HUES48 (cell line): ENCODE data around the gene FOXN1.
"Not testable (repeated sequence)": the region's sequence is repeated elsewhere in the genome, so short reads cannot be mapped to it uniquely, and the experiment has no call there.

ENCODE experiments used
- H3K27ac ChIP-seq: one replicate; pipeline ENCODE4 v1.7.0; 2013; ENCODE audit warnings: low read depth, low read length, inconsistent platforms
- H3K27me3 ChIP-seq: 2 replicates; pipeline ENCODE4 v1.6.1; 2013; ENCODE audit warnings: mild to moderate bottlenecking, low read length; ENCODE audit not compliant: control insufficient read depth, insufficient read depth
- H3K36me3 ChIP-seq: 2 replicates; pipeline ENCODE4 v1.6.1; 2013; ENCODE audit warnings: low read length; ENCODE audit not compliant: control insufficient read depth, insufficient read depth
- H3K4me1 ChIP-seq: 2 replicates; pipeline ENCODE4 v1.6.1; 2013; ENCODE audit warnings: mild to moderate bottlenecking, low read length; ENCODE audit not compliant: control insufficient read depth, insufficient read depth
- H3K4me3 ChIP-seq: 2 replicates; pipeline ENCODE4 v1.5.1; 2013; ENCODE audit warnings: mild to moderate bottlenecking, low read depth, low read length
- H3K9ac ChIP-seq: 2 replicates; pipeline ENCODE4 v1.6.1; 2013; ENCODE audit warnings: mild to moderate bottlenecking, low read depth, low read length, moderate library complexity
- H3K9me3 ChIP-seq: 2 replicates; pipeline ENCODE4 v1.6.1; 2013; ENCODE audit warnings: low read length; ENCODE audit not compliant: control insufficient read depth, insufficient read depth

FOXN1 gene

GRCh38 chr17:28518132-28518531 lies 12.0 kb downstream of the FOXN1 start:
- H3K4me1 ChIP-seq: no peaks in the 10 kb centered on the region
- no peak overlapping the region for H3K4me3 ChIP-seq
- no peaks in the 10 kb centered on the region for H3K27me3 ChIP-seq

GRCh38 chr17:28518578-28518977 lies 12.4 kb downstream of the FOXN1 start:
- H3K4me3 ChIP-seq: no peak overlapping the region
- no peaks in the 10 kb centered on the region for H3K27me3 ChIP-seq
- no peaks in the 10 kb centered on the region for H3K36me3 ChIP-seq
- no peak overlapping the region for H3K9ac ChIP-seq
- H3K27ac ChIP-seq: no peak overlapping the region
- H3K9me3 ChIP-seq: no peaks in the 10 kb centered on the region
- H3K4me1 ChIP-seq: no peaks in the 10 kb centered on the region

More at GRCh38 chr17:28518132-28518531, 12.0 kb downstream of the FOXN1 start:
- Histone ChIP-seq H3K9me3 (no peaks in the 10 kb centered on the region), H3K9ac (no peak overlapping the region), H3K36me3 (no peaks in the 10 kb centered on the region), H3K27ac (no peak overlapping the region)

GRCh38 chr17:28519236-28519635 lies 13.1 kb downstream of the FOXN1 start:
- Histone ChIP-seq H3K9ac (no peak overlapping the region), H3K36me3 (no peaks in the 10 kb centered on the region), H3K4me3 (no peak overlapping the region), H3K9me3 (no peaks in the 10 kb centered on the region), H3K27ac (no peak overlapping the region), H3K4me1 (no peaks in the 10 kb centered on the region), H3K27me3 (no peaks in the 10 kb centered on the region)

GRCh38 chr17:28520687-28521086 lies 14.5 kb downstream of the FOXN1 start:
- no peaks in the 10 kb centered on the region for H3K9me3 ChIP-seq
- no peaks in the 10 kb centered on the region for H3K27me3 ChIP-seq
- no peaks in the 10 kb centered on the region for H3K36me3 ChIP-seq
- no peak overlapping the region for H3K27ac ChIP-seq
- no peak overlapping the region for H3K4me3 ChIP-seq
- H3K9ac ChIP-seq: no peak overlapping the region
- H3K4me1 ChIP-seq: no peaks in the 10 kb centered on the region

GRCh38 chr17:28521311-28522085 lies 15.3 kb downstream of the FOXN1 start:
- H3K9ac ChIP-seq: no peak overlapping the region
- H3K4me3 ChIP-seq: no peak overlapping the region

GRCh38 chr17:28522281-28522680 lies 16.1 kb downstream of the FOXN1 start:
- H3K4me1 ChIP-seq, H3K36me3 ChIP-seq, H3K27ac ChIP-seq, H3K27me3 ChIP-seq, H3K9ac ChIP-seq, H3K9me3 ChIP-seq, H3K4me3 ChIP-seq: not testable (repeated sequence)

More at GRCh38 chr17:28521311-28522085, 15.3 kb downstream of the FOXN1 start:
- no peaks in the 10 kb centered on the region for H3K27me3 ChIP-seq
- no peaks in the 10 kb centered on the region for H3K36me3 ChIP-seq
- H3K9me3 ChIP-seq: no peaks in the 10 kb centered on the region
- no peaks in the 10 kb centered on the region for H3K4me1 ChIP-seq
- no peak overlapping the region for H3K27ac ChIP-seq

- H3K27ac ChIP-seq: no peak overlapping the region
- H3K9me3 ChIP-seq: no peaks in the 10 kb centered on the region
- no peaks in the 10 kb centered on the region for H3K27me3 ChIP-seq
- H3K36me3 ChIP-seq: no peaks in the 10 kb centered on the region
- no peaks in the 10 kb centered on the region for H3K4me1 ChIP-seq
- no peak overlapping the region for H3K9ac ChIP-seq
- no peak overlapping the region for H3K4me3 ChIP-seq
These were observed 17.0 kb downstream of the FOXN1 start for GRCh38 chr17:28523186-28523585.

GRCh38 chr17:28523876-28524275 lies 17.7 kb downstream of the FOXN1 start:
- no peak overlapping the region for H3K9ac ChIP-seq
- H3K4me3 ChIP-seq: no peak overlapping the region
- no peaks in the 10 kb centered on the region for H3K36me3 ChIP-seq
- no peaks in the 10 kb centered on the region for H3K27me3 ChIP-seq
- H3K9me3 ChIP-seq: no peaks in the 10 kb centered on the region
- no peaks in the 10 kb centered on the region for H3K4me1 ChIP-seq
- no peak overlapping the region for H3K27ac ChIP-seq

GRCh38 chr17:28524476-28525424 lies 18.6 kb downstream of the FOXN1 start:
- Histone ChIP-seq H3K36me3 (no peaks in the 10 kb centered on the region), H3K9me3 (no peaks in the 10 kb centered on the region), H3K4me1 (no peaks in the 10 kb centered on the region), H3K27ac (no peak overlapping the region), H3K27me3 (no peaks in the 10 kb centered on the region), H3K4me3 (no peak overlapping the region), H3K9ac (no peak overlapping the region)

GRCh38 chr17:28526381-28526780 lies 20.2 kb downstream of the FOXN1 start:
- Histone ChIP-seq H3K27ac (no peak overlapping the region), H3K9me3 (no peaks in the 10 kb centered on the region), H3K9ac (no peak overlapping the region), H3K4me3 (no peak overlapping the region), H3K27me3 (no peaks in the 10 kb centered on the region), H3K4me1 (no peaks in the 10 kb centered on the region), H3K36me3 (no peaks in the 10 kb centered on the region)

- H3K9me3 ChIP-seq: no peaks in the 10 kb centered on the region
- H3K36me3 ChIP-seq: no peaks in the 10 kb centered on the region
- no peak overlapping the region for H3K27ac ChIP-seq
- H3K9ac ChIP-seq: no peak overlapping the region
- H3K27me3 ChIP-seq: no peaks in the 10 kb centered on the region
- H3K4me3 ChIP-seq: no peak overlapping the region
- no peaks in the 10 kb centered on the region for H3K4me1 ChIP-seq
These were observed 21.1 kb downstream of the FOXN1 start for GRCh38 chr17:28527181-28527681.
